ENCODE data around the gene GNAS-AS1. TPM values are rescaled to one million over a fixed set of nuclear protein-coding genes. Genes with fewer than 3 reads are reported as not detected.

The GNAS-AS1 gene
- total RNA-seq, 1 experiment from 2014 or later = 6.8 TPM

DNA sequence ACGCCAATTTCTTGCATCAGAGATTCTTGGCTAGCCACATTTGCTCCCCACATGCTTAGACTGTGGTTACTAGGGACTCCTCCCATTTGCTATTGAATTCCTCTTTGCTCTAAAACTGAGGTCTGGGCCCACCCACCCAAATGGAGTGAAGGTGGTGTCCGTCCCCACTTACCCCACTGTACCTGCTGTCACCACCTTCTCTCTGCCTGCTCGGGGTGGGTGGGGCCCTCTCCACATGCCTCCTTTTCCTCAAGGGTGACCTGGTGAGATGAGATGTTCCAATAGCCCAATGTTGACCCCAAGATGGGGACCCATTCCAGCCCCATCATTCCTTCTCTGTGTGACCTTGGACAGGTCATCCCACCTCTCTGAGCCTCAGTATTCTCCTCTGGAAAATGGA, 74.6 kb downstream of the GNAS-AS1 start:
- Histone ChIP-seq H3K27ac (no peak overlapping the region), H3K79me2 (ENCODE audit: low read depth) (no peaks in the 10 kb centered on the region), H3K9me2 (ENCODE audit: insufficient read depth) (no peaks in the 10 kb centered on the region), H3K9me3 (ENCODE audit: insufficient read depth, low read depth) (no peaks in the 10 kb centered on the region), H3K4me1 (replicated peaks; ENCODE audit: insufficient read depth) (no peaks in the 10 kb centered on the region), H3K4me3 (no peak overlapping the region), H4K20me1 (ENCODE audit: insufficient read depth) (no peaks in the 10 kb centered on the region), H3K27me3 (ENCODE audit: insufficient read depth, low read depth) (peaks cover 98% of the 10 kb centered on the region), H3F3A (ENCODE audit: insufficient read depth, low read depth) (no peaks in the 10 kb centered on the region), H3K36me3 (ENCODE audit: low read depth) (no peaks in the 10 kb centered on the region), H3K4me2 (no peak overlapping the region), H2AFZ (no peak overlapping the region)
- BruUV-seq (replicated peaks) = no TSS peak
- intact Hi-C loops (cut with micrococcal nuclease; ENCODE audit: unreplicated experiment) = no loop called here
- POLR2A ChIA-PET (ENCODE audit: unreplicated experiment) = no interaction called here
- CTCF ChIA-PET = no interaction called here
- no peak for DNase-seq
- no peak for TF ChIP-seq EZH2 (IDR thresholded peaks at IDR 0.05; ENCODE audit: low read depth)

DNA sequence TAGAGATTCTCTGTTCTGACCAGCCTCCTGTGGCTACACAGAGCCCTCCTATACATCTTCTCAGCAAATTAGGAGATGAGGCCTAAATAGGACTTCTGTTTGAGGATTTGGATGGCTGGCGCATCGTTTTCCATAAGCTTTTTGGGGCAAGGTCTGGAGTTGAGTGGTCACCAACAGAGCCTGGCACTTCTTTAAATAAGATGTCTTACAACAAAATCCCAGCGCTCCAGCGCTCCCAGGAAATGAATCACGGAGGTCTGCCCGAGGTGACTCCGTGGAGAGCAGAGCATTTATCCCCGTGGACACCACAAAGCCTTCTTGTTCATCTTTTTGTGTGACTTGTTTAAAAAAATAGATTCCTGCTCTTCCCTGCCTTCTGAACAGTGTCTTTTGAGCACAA, 75.3 kb downstream of the GNAS-AS1 start:
- no TSS peak for BruUV-seq (replicated peaks)

DNA sequence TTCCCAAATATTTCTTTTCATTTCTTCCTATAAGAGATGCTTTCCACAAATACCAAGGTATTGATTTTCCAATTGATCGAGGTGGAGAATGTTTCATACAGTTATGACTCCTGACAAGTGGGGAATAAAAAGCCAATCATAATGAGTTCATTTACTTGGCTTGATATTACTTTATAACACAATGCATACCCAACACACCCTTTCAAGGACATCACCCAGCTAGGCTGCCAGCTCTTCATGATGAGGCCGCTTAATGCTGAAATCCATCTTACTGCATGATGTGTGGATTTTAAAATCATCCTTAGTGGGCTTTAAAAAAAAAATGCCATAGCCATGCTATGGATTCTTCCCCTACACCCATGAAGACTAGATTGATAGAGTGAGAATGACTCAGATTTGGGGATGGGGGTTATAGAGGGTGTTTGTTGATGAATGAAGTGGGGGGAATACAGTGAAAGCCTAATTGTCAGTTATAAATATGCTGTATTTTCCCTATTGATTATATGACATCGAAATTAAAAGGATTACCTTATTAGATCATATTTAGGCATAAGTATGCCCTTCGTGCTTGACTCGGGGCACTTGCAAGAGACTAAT, 75.9 kb downstream of the GNAS-AS1 start:
- no peaks in the 10 kb centered on the region for H3K36me3 ChIP-seq (ENCODE audit: low read depth)
- TF ChIP-seq, protein P1, sequence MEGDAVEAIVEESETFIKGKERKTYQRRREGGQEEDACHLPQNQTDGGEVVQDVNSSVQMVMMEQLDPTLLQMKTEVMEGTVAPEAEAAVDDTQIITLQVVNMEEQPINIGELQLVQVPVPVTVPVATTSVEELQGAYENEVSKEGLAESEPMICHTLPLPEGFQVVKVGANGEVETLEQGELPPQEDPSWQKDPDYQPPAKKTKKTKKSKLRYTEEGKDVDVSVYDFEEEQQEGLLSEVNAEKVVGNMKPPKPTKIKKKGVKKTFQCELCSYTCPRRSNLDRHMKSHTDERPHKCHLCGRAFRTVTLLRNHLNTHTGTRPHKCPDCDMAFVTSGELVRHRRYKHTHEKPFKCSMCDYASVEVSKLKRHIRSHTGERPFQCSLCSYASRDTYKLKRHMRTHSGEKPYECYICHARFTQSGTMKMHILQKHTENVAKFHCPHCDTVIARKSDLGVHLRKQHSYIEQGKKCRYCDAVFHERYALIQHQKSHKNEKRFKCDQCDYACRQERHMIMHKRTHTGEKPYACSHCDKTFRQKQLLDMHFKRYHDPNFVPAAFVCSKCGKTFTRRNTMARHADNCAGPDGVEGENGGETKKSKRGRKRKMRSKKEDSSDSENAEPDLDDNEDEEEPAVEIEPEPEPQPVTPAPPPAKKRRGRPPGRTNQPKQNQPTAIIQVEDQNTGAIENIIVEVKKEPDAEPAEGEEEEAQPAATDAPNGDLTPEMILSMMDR (conservative IDR thresholded peaks at IDR 0.05) = no peak
- no peak for TF ChIP-seq EZH2 (IDR thresholded peaks at IDR 0.05; ENCODE audit: low read depth)
- H3K79me2 ChIP-seq (ENCODE audit: low read depth) = no peaks in the 10 kb centered on the region
- no peak overlapping the region for H3K4me3 ChIP-seq
- no peak overlapping the region for H2AFZ ChIP-seq
- BruUV-seq (replicated peaks) = no TSS peak
- H3K9me3 ChIP-seq (ENCODE audit: insufficient read depth, low read depth) = no peaks in the 10 kb centered on the region
- intact Hi-C loops (cut with micrococcal nuclease; ENCODE audit: unreplicated experiment) = no loop called here
- H3K4me2 ChIP-seq = no peak overlapping the region
- H3K4me1 ChIP-seq (replicated peaks; ENCODE audit: insufficient read depth) = no peaks in the 10 kb centered on the region
- CTCF ChIA-PET = no interaction called here
- H4K20me1 ChIP-seq (ENCODE audit: insufficient read depth) = no peaks in the 10 kb centered on the region
- DNase-seq = no peak
- peaks cover 98% of the 10 kb centered on the region for H3K27me3 ChIP-seq (ENCODE audit: insufficient read depth, low read depth)
- no peak overlapping the region for H3K27ac ChIP-seq
- no peaks in the 10 kb centered on the region for H3K9me2 ChIP-seq (ENCODE audit: insufficient read depth)
- H3F3A ChIP-seq (ENCODE audit: insufficient read depth, low read depth) = no peaks in the 10 kb centered on the region
- POLR2A ChIA-PET (ENCODE audit: unreplicated experiment) = no interaction called here

More for the DNA sequence above, 75.3 kb downstream of the GNAS-AS1 start:
- Histone ChIP-seq H3K4me3 (no peak overlapping the region), H2AFZ (no peak overlapping the region), H3K4me1 (replicated peaks; ENCODE audit: insufficient read depth) (no peaks in the 10 kb centered on the region), H3K79me2 (ENCODE audit: low read depth) (no peaks in the 10 kb centered on the region), H3K9me3 (ENCODE audit: insufficient read depth, low read depth) (no peaks in the 10 kb centered on the region), H3K27me3 (ENCODE audit: insufficient read depth, low read depth) (peaks cover 98% of the 10 kb centered on the region), H3K9me2 (ENCODE audit: insufficient read depth) (no peaks in the 10 kb centered on the region), H3K27ac (no peak overlapping the region), H4K20me1 (ENCODE audit: insufficient read depth) (no peaks in the 10 kb centered on the region), H3K36me3 (ENCODE audit: low read depth) (no peaks in the 10 kb centered on the region), H3K4me2 (no peak overlapping the region), H3F3A (ENCODE audit: insufficient read depth, low read depth) (no peaks in the 10 kb centered on the region)
- ChIA-PET POLR2A (ENCODE audit: unreplicated experiment) (no interaction called here), CTCF (no interaction called here)
- DNase-seq = no peak
- intact Hi-C loops (cut with micrococcal nuclease; ENCODE audit: unreplicated experiment) = no loop called here
- TF ChIP-seq, protein P1 (conservative IDR thresholded peaks at IDR 0.05) = no peak
- TF ChIP-seq EZH2 (IDR thresholded peaks at IDR 0.05; ENCODE audit: low read depth) = no peak

DNA sequence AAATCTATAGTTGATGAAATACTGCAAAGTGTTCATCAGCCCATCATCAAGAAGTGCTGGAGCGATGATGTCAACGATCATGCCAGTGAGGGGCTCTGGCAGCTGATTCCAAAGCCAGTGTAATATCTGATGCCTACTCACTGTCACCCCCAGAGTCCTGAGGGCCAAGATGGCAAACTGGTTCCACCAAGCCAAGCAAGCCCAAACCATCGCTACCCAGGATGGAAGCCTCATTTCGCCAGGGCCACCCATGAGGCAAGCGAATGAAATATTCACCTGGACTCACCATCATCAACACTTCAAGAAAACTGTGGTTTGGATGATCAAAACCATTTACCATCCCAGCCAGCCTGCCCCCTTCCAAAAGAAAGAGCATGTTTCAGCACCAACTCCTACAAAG, 76.5 kb downstream of the GNAS-AS1 start:
- CTCF ChIA-PET = no interaction called here
- no peak overlapping the region for H3K4me3 ChIP-seq
- no peaks in the 10 kb centered on the region for H3K79me2 ChIP-seq (ENCODE audit: low read depth)
- DNase-seq = no peak
- H3K4me1 ChIP-seq (replicated peaks; ENCODE audit: insufficient read depth) = no peaks in the 10 kb centered on the region
- H3K27ac ChIP-seq = no peak overlapping the region
- no peaks in the 10 kb centered on the region for H3K9me2 ChIP-seq (ENCODE audit: insufficient read depth)
- no peak overlapping the region for H2AFZ ChIP-seq
- TF ChIP-seq, protein P1 (conservative IDR thresholded peaks at IDR 0.05) = no peak
- TF ChIP-seq EZH2 (IDR thresholded peaks at IDR 0.05; ENCODE audit: low read depth) = no peak
- peaks cover 98% of the 10 kb centered on the region for H3K27me3 ChIP-seq (ENCODE audit: insufficient read depth, low read depth)
- intact Hi-C loops (cut with micrococcal nuclease; ENCODE audit: unreplicated experiment) = no loop called here
- no peak overlapping the region for H3K4me2 ChIP-seq
- POLR2A ChIA-PET (ENCODE audit: unreplicated experiment) = no interaction called here
- H4K20me1 ChIP-seq (ENCODE audit: insufficient read depth) = no peaks in the 10 kb centered on the region
- H3K36me3 ChIP-seq (ENCODE audit: low read depth) = no peaks in the 10 kb centered on the region
- H3F3A ChIP-seq (ENCODE audit: insufficient read depth, low read depth) = no peaks in the 10 kb centered on the region
- BruUV-seq (replicated peaks) = no TSS peak
- no peaks in the 10 kb centered on the region for H3K9me3 ChIP-seq (ENCODE audit: insufficient read depth, low read depth)
